Body of pancreas (tissue), 4 donors: ENCODE measurements around the gene CDCA4. TPM values are rescaled to one million over a fixed set of nuclear protein-coding genes. Genes with fewer than 3 reads are reported as not detected.
A peak's percentile ranks its signal among the peaks of the same experiment; 100 is the strongest.

Source experiments
- ATAC-seq: fragments of 150-250 bp; one replicate; pipeline ENCODE4 v1.9.1; 2016
- DNase-seq, 4 donors: peaks; one replicate each; pipeline ENCODE4 v3.0.0-alpha.2; 2019
- H3K27ac ChIP-seq, 4 donors: fragments of 200-600 bp; sonication (generic); 1 replicate in 3 of 4; 2 replicates in 1 of 4; pipeline versions ENCODE4 v1.5.1 to v1.6.1; 2016 to 2019; ENCODE audit warnings: mild to moderate bottlenecking in 1 of 4, mixed read lengths in 1 of 4, moderate library complexity in 1 of 4
- H3K27me3 ChIP-seq, 2 donors: fragments of 200-600 bp; sonication (generic); one replicate each; pipeline ENCODE4 v1.6.0; 2016; ENCODE audit warnings: mild to moderate bottlenecking in 1 of 2
- H3K36me3 ChIP-seq, 2 donors: fragments of 200-600 bp; sonication (generic); replicated peaks in 1 of 2; 2 replicates each; pipeline ENCODE4 v1.5.1; 2016; ENCODE audit warnings: low read depth in 2 of 2; ENCODE audit not compliant: insufficient read depth in 1 of 2
- H3K4me1 ChIP-seq: fragments of 200-600 bp; sonication (generic); one replicate; pipeline ENCODE4 v1.6.0; 2016
- H3K4me3 ChIP-seq, 2 donors: fragments of 200-600 bp; sonication (generic); 1 replicate in 1 of 2; 2 replicates in 1 of 2; pipeline ENCODE4 v1.5.1; 2016 to 2019
- H3K9me3 ChIP-seq, 3 donors: fragments of 200-600 bp; sonication (generic); 1 replicate in 2 of 3; 2 replicates in 1 of 3; pipeline ENCODE4 v1.5.1; 2016
- POLR2A ChIP-seq, 3 donors: fragments of 450-650 bp; IDR thresholded peaks; one replicate each; pipeline ENCODE4 v1.6.1; 2016; ENCODE audit warnings: antibody characterized with exemption in 3 of 3, mild to moderate bottlenecking in 2 of 3
- WGBS, 2 donors: methylation state at CpG; one replicate each; pipeline ENCODE4 v1.1.5; 2017; 5-methylcytosine and 5-hydroxymethylcytosine counted together
- intact Hi-C: fragments of 100-400 bp; cut with DNase I; formaldehyde crosslinking; loops from one replicate; pipeline ENCODE4 v1.15.1; 2023
- total RNA-seq, 2 donors: library from RNA; depleted of rRNA; stranded (reverse); fragments of >200 nt; gene quantifications; one replicate each; pipeline ENCODE4 v1.1.0, GENCODE V29; 2016
- TF ChIP-seq, protein P1 (sequence below), 7 experiments: fragments of 450-650 bp in 4 of 7; fragments of 200-600 bp in 3 of 7; sonication (generic) in 3 of 7; IDR thresholded peaks; one replicate each; pipeline ENCODE4 v1.5.1; 2016 to 2019; ENCODE audit warnings: antibody characterized with exemption in 7 of 7

Gene CDCA4
- total RNA-seq, 2 donors from 2014 or later = 2.6 to 4.7 TPM

DNA sequence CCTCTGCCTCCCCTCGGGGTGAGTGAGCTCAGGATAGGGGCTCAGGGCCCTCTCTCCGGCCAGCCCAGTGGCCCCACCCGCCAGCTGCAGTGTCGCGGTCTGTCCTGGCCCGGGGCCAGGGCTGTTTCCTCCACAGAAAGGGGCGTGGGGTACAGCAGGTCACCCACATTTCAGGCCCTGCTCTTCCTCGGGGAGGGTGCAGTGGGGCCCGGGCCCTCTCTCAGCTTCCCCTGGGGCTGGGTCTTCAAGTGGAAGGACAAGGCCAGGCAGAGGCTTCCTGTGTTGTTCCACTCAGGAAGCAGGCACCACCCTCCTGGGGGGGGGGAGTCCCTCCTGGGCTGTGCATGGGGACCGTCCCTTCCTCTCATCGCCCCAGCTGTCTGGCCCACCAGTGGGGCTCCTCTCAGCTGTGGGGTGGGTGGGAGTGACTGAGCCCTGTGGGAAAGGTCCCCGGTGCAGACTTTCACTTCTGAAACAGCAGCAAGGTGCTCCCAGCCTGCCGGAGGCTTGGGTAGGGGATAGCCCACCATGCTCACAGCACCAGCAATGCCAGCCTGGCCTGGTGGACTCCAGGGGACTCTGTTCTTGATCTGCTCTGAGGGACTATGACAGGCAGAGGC, 40.7 kb upstream of the CDCA4 start:
- no peaks in the 10 kb centered on the region for H3K36me3 ChIP-seq
- intact Hi-C loops = no loop called here
- no peaks in the 10 kb centered on the region for H3K27me3 ChIP-seq
- no peak for ATAC-seq
- peak overlapping the region in 2 of 4 donors; percentile 17 to 55 for H3K27ac ChIP-seq
- TF ChIP-seq, protein P1, sequence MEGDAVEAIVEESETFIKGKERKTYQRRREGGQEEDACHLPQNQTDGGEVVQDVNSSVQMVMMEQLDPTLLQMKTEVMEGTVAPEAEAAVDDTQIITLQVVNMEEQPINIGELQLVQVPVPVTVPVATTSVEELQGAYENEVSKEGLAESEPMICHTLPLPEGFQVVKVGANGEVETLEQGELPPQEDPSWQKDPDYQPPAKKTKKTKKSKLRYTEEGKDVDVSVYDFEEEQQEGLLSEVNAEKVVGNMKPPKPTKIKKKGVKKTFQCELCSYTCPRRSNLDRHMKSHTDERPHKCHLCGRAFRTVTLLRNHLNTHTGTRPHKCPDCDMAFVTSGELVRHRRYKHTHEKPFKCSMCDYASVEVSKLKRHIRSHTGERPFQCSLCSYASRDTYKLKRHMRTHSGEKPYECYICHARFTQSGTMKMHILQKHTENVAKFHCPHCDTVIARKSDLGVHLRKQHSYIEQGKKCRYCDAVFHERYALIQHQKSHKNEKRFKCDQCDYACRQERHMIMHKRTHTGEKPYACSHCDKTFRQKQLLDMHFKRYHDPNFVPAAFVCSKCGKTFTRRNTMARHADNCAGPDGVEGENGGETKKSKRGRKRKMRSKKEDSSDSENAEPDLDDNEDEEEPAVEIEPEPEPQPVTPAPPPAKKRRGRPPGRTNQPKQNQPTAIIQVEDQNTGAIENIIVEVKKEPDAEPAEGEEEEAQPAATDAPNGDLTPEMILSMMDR (IDR thresholded peaks at IDR 0.05) = no peak
- no peak for TF ChIP-seq POLR2A (IDR thresholded peaks at IDR 0.05)
- peaks cover 13% of the 10 kb centered on the region for H3K4me1 ChIP-seq
- H3K4me3 ChIP-seq = no peak overlapping the region
- H3K9me3 ChIP-seq = no peaks in the 10 kb centered on the region
- 41% methylated on average over 9 of the region's 13 CpGs; no CpG with 5 or more reads in 1 of the 2 donors for WGBS, 2 donors
- DNase-seq = peak in 2 of 4 donors; percentile 26 to 40

DNA sequence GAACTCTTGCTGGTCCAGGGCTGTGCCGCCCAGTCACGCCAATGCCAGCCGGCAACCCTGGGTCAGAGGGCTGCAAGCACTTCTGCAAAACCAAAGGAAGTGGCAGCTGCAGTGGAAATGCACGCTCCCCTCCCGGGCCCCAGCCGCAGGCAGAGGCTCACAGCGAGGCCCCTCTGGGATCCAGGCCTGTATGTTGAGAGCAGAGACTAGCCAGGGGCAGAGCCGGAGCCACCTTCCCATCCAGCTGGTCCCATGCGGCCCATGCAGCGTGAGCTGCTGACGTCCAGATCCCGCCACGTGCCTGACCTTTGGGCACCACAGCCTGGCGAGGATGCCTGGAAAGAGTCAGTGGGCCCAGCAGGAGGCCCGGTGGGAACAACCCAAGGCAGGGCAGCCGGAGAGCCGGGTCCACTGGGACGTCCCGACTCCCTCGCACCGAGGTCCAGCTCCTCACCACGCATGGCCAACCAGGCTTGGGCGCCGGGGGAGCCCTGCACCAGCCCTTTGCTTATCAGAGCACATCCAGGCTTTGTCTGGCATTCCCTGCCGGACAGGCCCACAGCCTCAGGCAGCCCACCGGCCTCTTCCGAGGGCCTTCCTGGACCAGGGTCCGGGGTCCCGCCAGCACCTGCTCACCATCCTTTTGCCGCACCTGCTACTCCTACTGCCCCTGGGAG, 40.0 kb upstream of the CDCA4 start:
- 78% methylated on average over 23 of the region's 30 CpGs; no CpG with 5 or more reads in 1 of the 2 donors for WGBS, 2 donors

DNA sequence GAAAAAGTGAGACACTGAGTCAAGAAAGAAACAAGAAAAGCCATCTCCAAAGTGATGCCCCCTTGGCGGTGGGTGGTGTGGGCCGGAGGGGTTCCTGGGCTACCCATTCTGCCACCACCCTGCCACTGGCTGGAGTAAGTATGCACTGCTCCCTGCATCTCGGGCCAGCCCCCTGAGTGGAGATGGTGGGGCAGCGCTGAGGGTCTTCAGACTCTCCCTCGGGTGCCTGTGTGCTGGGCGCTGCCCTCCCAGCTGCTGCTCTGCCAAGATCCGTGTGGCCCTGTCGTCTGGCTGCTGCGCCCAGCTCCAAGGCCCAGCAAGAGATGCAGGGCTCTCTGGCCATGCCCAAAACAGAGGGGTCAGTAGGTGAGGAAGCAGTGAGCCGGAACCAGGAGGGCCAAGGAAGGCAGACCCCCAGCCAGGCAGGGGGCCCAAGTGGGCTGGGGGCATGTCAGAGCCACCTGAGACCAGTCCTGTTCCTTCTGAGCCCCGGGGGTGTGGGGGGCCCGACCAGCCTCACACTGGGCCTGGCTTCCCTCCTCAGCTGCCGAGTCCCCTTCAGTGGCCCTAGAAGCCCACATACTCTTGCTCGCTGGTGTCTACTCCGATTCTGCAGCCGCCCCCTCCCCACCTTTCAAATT, 39.2 kb upstream of the CDCA4 start:
- Histone ChIP-seq H3K27me3 (no peaks in the 10 kb centered on the region), H3K36me3 (no peaks in the 10 kb centered on the region), H3K9me3 (no peaks in the 10 kb centered on the region), H3K27ac (peak overlapping the region in 1 of 4 donors; percentile 3), H3K4me3 (no peak overlapping the region), H3K4me1 (peaks cover 13% of the 10 kb centered on the region)
- DNase-seq (no peak), ATAC-seq (no peak)
- 79 to 81% methylated on average over 4 to 16 of the region's 16 CpGs for WGBS, 2 donors
- TF ChIP-seq POLR2A (IDR thresholded peaks at IDR 0.05) = no peak
- TF ChIP-seq, protein P1 (IDR thresholded peaks at IDR 0.05) = no peak
- intact Hi-C loops = no loop called here

More for the DNA sequence above, 40.0 kb upstream of the CDCA4 start:
- ATAC-seq = no peak
- Histone ChIP-seq H3K36me3 (no peaks in the 10 kb centered on the region), H3K27me3 (no peaks in the 10 kb centered on the region), H3K4me3 (no peak overlapping the region), H3K4me1 (peaks cover 13% of the 10 kb centered on the region), H3K9me3 (no peaks in the 10 kb centered on the region), H3K27ac (peak overlapping the region in 2 of 4 donors; percentile 17 to 55)
- DNase-seq = peak in 1 of 4 donors; percentile 53
- intact Hi-C loops = no loop called here
- TF ChIP-seq, protein P1 (IDR thresholded peaks at IDR 0.05) = no peak
- TF ChIP-seq POLR2A (IDR thresholded peaks at IDR 0.05) = no peak

DNA sequence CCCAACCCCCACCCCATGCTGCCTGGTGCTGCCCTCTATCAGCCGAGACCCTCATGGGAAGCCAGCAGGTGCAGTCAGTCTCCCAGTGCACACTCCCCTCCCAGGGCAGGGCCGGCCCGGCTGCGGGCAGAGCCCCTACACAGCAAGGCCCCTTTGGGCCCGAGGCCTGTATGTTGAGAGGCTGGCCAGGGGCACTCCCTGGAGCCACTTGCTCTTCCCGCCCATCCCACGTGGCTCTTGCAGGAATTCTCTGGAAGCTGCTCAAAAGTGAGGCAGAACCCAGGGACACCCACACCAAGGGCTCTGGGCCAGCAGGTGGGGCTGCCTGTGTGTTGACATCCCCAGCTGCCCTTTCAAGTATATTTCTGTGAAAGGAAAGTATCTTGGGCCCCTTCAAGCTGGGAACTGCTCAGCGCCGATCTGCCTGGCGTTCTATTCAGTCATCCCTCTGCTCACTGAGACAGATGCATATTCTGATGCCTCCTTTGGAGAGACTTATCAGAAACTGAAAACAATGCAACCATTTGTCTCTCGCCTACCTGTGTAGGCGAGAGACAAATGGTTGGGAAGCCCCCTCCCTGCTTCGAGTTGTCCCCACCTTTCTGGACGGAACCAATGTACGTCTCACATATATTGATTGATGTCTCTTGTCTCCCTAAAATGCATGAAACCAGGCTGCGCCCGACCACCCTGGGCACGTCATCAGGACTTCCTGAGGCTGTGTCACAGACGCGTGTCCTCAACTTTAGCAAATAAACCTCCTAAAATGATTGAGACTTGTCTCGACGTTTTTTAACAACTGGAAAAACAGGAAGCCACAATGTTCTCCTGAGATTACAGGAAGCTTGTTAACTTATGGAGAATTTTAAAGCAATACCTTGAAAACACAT, 38.4 kb upstream of the CDCA4 start:
- Histone ChIP-seq H3K4me3 (no peak overlapping the region), H3K27ac (peak overlapping the region in 2 of 4 donors; percentile 3 to 4), H3K9me3 (no peaks in the 10 kb centered on the region), H3K27me3 (no peaks in the 10 kb centered on the region), H3K4me1 (peaks cover 13% of the 10 kb centered on the region), H3K36me3 (no peaks in the 10 kb centered on the region)
- peak in 1 of 3 donors; percentile 5 for TF ChIP-seq POLR2A (IDR thresholded peaks at IDR 0.05)
- TF ChIP-seq, protein P1 (IDR thresholded peaks at IDR 0.05) = peak in 2 of 7 experiments; percentile 6 to 11
- peak in 3 of 4 donors; percentile 56 to 65 (median 64) for DNase-seq
- ATAC-seq = peak; percentile 65
- intact Hi-C loops = no loop called here
- 50 to 75% methylated on average over 15 to 22 of the region's 22 CpGs for WGBS, 2 donors
